T-helper 1 cell treated with Interleukin-12 subunit alpha and Interleukin-12 subunit beta and Interleukin-4 antibody, amounts not matched to agents 30 μg/mL and 1 μg/mL, for 36 hours (primary cell): ENCODE results near the gene IL12A.

ENCODE experiments used
- H3K27ac Mint-ChIP-seq: one replicate; pipeline ENCODE4 v1.8.0; 2021; ENCODE audit warnings: mild to moderate bottlenecking, mixed read lengths
- H3K27me3 Mint-ChIP-seq: one replicate; pipeline ENCODE4 v1.8.0; 2021; ENCODE audit warnings: low read depth, mixed read lengths
- H3K36me3 Mint-ChIP-seq: one replicate; pipeline ENCODE4 v1.8.0; 2021; ENCODE audit warnings: low read depth, mixed read lengths
- H3K4me1 Mint-ChIP-seq: one replicate; pipeline ENCODE4 v1.8.0; 2021; ENCODE audit warnings: low read depth, mixed read lengths
- H3K4me3 Mint-ChIP-seq: one replicate; pipeline ENCODE4 v1.8.0; 2021; ENCODE audit warnings: mild to moderate bottlenecking, moderate library complexity, mixed read lengths
- H3K9me3 Mint-ChIP-seq: one replicate; pipeline ENCODE4 v1.8.0; 2021; ENCODE audit warnings: mixed read lengths

Gene IL12A

DNA sequence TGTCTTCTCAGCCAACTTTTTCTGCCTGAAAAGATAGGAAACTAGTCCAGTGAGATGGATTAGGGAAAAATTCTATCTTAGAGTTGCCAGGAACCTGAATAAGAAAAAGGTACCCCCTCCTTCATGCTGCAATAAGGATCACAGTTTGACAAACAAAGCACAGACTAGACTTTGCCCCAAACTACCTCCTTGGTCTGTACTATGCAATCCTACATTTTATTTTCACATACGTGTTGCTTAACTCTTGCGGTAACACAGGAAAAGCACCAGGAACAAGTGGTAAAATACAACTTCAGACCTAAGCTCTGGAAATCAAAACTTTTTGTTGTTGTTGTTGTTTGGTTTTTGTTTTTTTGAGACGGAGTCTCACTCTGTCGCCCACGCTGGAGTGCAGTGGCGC, 11.3 kb upstream of the IL12A start:
- H3K9me3 Mint-ChIP-seq: no peaks in the 10 kb centered on the region
- no peaks in the 10 kb centered on the region for H3K4me1 Mint-ChIP-seq
- H3K4me3 Mint-ChIP-seq: no peak overlapping the region
- peaks cover 54% of the 10 kb centered on the region for H3K27me3 Mint-ChIP-seq
- no peak overlapping the region for H3K27ac Mint-ChIP-seq
- no peaks in the 10 kb centered on the region for H3K36me3 Mint-ChIP-seq

GRCh38 chr3:159978353-159978752, 10.3 kb upstream of the IL12A start:
- H3K4me3 Mint-ChIP-seq: no peak overlapping the region
- no peaks in the 10 kb centered on the region for H3K9me3 Mint-ChIP-seq
- no peaks in the 10 kb centered on the region for H3K4me1 Mint-ChIP-seq
- H3K36me3 Mint-ChIP-seq: no peaks in the 10 kb centered on the region
- no peak overlapping the region for H3K27ac Mint-ChIP-seq
- peaks cover 55% of the 10 kb centered on the region for H3K27me3 Mint-ChIP-seq

- H3K9me3 Mint-ChIP-seq: no peaks in the 10 kb centered on the region
- H3K4me1 Mint-ChIP-seq: no peaks in the 10 kb centered on the region
- H3K27ac Mint-ChIP-seq: no peak overlapping the region
- peaks cover 56% of the 10 kb centered on the region for H3K27me3 Mint-ChIP-seq
- H3K4me3 Mint-ChIP-seq: no peak overlapping the region
- H3K36me3 Mint-ChIP-seq: no peaks in the 10 kb centered on the region
Measured at GRCh38 chr3:159978918-159979703, 9.5 kb upstream of the IL12A start.

- Mint-ChIP-seq H3K27ac (no peak overlapping the region), H3K9me3 (no peaks in the 10 kb centered on the region), H3K4me3 (no peak overlapping the region), H3K27me3 (peaks cover 62% of the 10 kb centered on the region), H3K4me1 (peaks cover 4% of the 10 kb centered on the region), H3K36me3 (no peaks in the 10 kb centered on the region)
Measured at GRCh38 chr3:159982442-159982974, 6.1 kb upstream of the IL12A start.

DNA sequence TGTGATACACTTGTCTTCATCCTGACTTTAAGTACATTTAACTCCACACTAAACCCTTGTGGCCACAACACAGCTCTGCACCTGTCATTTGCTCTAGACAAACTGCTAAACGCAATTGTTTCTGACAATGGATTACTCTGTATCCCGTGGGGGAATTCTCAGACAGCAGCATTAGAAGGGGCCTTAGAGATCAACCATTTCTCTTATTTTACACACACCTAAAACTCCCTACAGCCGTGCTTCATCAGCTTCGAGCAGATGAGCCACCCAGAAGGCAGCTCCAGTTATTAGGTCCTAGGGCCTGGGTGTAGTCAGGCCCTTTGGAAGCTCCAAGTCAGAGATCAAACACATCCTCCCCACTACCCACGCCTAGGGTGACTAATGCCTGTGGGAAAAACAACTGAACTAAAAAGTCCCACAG, 1.3 kb upstream of the IL12A start:
- H3K36me3 Mint-ChIP-seq: no peaks in the 10 kb centered on the region

GRCh38 chr3:159989973-159990846, 1.6 kb downstream of the IL12A start:
- Mint-ChIP-seq H3K36me3 (peaks cover 6% of the 10 kb centered on the region), H3K4me1 (peaks cover 19% of the 10 kb centered on the region), H3K9me3 (no peaks in the 10 kb centered on the region), H3K27me3 (peaks cover 15% of the 10 kb centered on the region), H3K27ac (peak overlapping the region; percentile 19), H3K4me3 (peak overlapping the region; percentile 21)

More for the DNA sequence above, 1.3 kb upstream of the IL12A start:
- peak overlapping the region; percentile 84 for H3K4me3 Mint-ChIP-seq
- no peaks in the 10 kb centered on the region for H3K9me3 Mint-ChIP-seq
- peaks cover 19% of the 10 kb centered on the region for H3K4me1 Mint-ChIP-seq
- H3K27me3 Mint-ChIP-seq: peaks cover 39% of the 10 kb centered on the region
- no peak overlapping the region for H3K27ac Mint-ChIP-seq

- H3K4me3 Mint-ChIP-seq: no peak overlapping the region
- H3K27ac Mint-ChIP-seq: no peak overlapping the region
Measured at GRCh38 chr3:159991591-159991990, 3.0 kb downstream of the IL12A start.

DNA sequence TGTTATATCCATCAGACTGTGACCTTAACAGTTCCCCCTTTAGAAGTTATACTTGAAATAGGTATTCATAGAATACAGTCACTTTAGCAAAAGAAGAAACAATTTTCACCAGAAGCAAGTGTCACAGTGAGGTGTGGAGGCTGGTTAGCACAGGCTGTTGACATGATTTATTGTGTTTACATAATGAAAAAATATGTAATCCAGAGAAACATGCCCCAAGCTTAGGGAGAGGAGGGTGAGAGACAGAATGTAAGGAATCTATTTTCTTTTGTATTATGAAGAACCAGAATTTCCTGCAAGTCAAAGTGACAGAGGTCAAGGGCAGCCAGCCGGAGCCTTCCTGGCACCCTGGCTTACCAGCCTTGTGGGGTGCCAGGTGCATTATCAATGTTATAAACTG, 4.0 kb downstream of the IL12A start:
- H3K27ac Mint-ChIP-seq: no peak overlapping the region

More at GRCh38 chr3:159991591-159991990, 3.0 kb downstream of the IL12A start:
- Mint-ChIP-seq H3K9me3 (no peaks in the 10 kb centered on the region), H3K36me3 (peaks cover 6% of the 10 kb centered on the region), H3K27me3 (peaks cover 13% of the 10 kb centered on the region), H3K4me1 (peaks cover 19% of the 10 kb centered on the region)

GRCh38 chr3:159994182-159994581, 5.5 kb downstream of the IL12A start:
- Mint-ChIP-seq H3K27ac (no peak overlapping the region), H3K27me3 (peaks cover 4% of the 10 kb centered on the region), H3K36me3 (peaks cover 8% of the 10 kb centered on the region), H3K9me3 (no peaks in the 10 kb centered on the region), H3K4me3 (no peak overlapping the region), H3K4me1 (peaks cover 5% of the 10 kb centered on the region)

More for the DNA sequence above, 4.0 kb downstream of the IL12A start:
- Mint-ChIP-seq H3K36me3 (peaks cover 8% of the 10 kb centered on the region), H3K9me3 (no peaks in the 10 kb centered on the region), H3K27me3 (peaks cover 10% of the 10 kb centered on the region), H3K4me3 (no peak overlapping the region), H3K4me1 (peaks cover 14% of the 10 kb centered on the region)

DNA sequence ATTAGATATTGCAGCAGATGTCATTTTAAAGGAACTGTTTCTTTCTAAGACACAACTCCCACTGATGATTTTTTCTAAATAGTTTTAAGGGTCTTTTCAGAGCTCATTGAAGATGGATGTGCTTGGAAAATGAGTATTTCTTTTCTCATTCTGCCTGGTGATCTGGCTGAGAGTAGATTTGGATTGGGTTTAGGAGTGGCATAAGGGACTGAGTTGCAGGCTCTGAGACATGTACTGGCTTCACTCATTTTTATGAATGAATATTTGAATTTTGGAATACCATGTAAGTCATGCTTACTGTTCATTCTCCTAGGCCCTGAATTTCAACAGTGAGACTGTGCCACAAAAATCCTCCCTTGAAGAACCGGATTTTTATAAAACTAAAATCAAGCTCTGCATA, 6.5 kb downstream of the IL12A start:
- Mint-ChIP-seq H3K9me3 (no peaks in the 10 kb centered on the region), H3K4me1 (peaks cover 2% of the 10 kb centered on the region), H3K4me3 (no peak overlapping the region), H3K27ac (no peak overlapping the region), H3K27me3 (peaks cover 4% of the 10 kb centered on the region), H3K36me3 (peaks cover 8% of the 10 kb centered on the region)

GRCh38 chr3:159996018-159996417, 7.4 kb downstream of the IL12A start:
- Mint-ChIP-seq H3K9me3 (no peaks in the 10 kb centered on the region), H3K27me3 (peaks cover 4% of the 10 kb centered on the region), H3K27ac (no peak overlapping the region), H3K36me3 (peaks cover 8% of the 10 kb centered on the region), H3K4me1 (no peaks in the 10 kb centered on the region), H3K4me3 (no peak overlapping the region)

DNA sequence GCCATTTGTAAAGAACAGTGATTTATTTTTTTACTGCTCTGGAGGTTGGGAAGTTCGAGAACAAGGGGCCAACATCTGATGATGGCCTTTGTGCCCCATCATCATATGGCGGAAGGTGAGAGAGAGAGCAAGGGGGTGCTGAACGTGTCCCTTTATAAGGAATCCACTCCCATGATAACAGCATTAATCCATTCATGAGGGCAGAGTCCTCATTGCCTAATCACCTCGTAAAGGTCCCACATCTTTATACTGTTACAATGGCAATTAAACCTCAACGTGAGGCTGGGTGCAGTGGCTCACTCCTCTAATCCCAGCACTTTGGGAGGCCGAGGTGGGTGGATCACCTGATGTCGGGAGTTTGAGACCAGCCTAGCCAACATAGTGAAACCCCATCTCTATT, 8.3 kb downstream of the IL12A start:
- H3K27ac Mint-ChIP-seq: no peak overlapping the region
- no peak overlapping the region for H3K4me3 Mint-ChIP-seq
- H3K4me1 Mint-ChIP-seq: no peaks in the 10 kb centered on the region
- H3K27me3 Mint-ChIP-seq: peaks cover 4% of the 10 kb centered on the region
- peaks cover 8% of the 10 kb centered on the region for H3K36me3 Mint-ChIP-seq
- no peaks in the 10 kb centered on the region for H3K9me3 Mint-ChIP-seq

- Mint-ChIP-seq H3K27me3 (peaks cover 4% of the 10 kb centered on the region), H3K36me3 (peaks cover 2% of the 10 kb centered on the region), H3K4me1 (peaks cover 9% of the 10 kb centered on the region), H3K4me3 (no peak overlapping the region), H3K27ac (no peak overlapping the region), H3K9me3 (no peaks in the 10 kb centered on the region)
Measured at GRCh38 chr3:160001148-160001760, 12.6 kb downstream of the IL12A start.

- H3K4me1 Mint-ChIP-seq: peaks cover 16% of the 10 kb centered on the region
- no peaks in the 10 kb centered on the region for H3K36me3 Mint-ChIP-seq
- no peaks in the 10 kb centered on the region for H3K9me3 Mint-ChIP-seq
- no peak overlapping the region for H3K4me3 Mint-ChIP-seq
- H3K27me3 Mint-ChIP-seq: peaks cover 4% of the 10 kb centered on the region
- no peak overlapping the region for H3K27ac Mint-ChIP-seq
Measured at GRCh38 chr3:160001850-160002623, 13.4 kb downstream of the IL12A start.
